D721Med (cell line): Measurements from ENCODE around the gene SNORC.

ENCODE experiments used
- DNase-seq: peaks from one replicate; pipeline ENCODE4 v3.0.0; 2011; ENCODE audit warnings: low spot score; ENCODE audit not compliant: insufficient read length
- FAIRE-seq: peaks from 2 replicates; lab custom pipeline; 2011; peaks lifted over from hg19 to GRCh38; lab: Jason Lieb, UNC
- TF ChIP-seq, protein P1 (sequence below): IDR thresholded peaks from 2 replicates; pipeline ENCODE4 v1.5.1; 2012; ENCODE audit warnings: mild to moderate bottlenecking, control low read depth; ENCODE audit not compliant: insufficient read depth; ENCODE audit errors: missing control alignments

The SNORC gene

GRCh38 chr2:232887171-232887850 is 17.2 kb downstream of the SNORC start:
- DNase-seq (no peak), FAIRE-seq (no peak)
- TF ChIP-seq, protein P1, sequence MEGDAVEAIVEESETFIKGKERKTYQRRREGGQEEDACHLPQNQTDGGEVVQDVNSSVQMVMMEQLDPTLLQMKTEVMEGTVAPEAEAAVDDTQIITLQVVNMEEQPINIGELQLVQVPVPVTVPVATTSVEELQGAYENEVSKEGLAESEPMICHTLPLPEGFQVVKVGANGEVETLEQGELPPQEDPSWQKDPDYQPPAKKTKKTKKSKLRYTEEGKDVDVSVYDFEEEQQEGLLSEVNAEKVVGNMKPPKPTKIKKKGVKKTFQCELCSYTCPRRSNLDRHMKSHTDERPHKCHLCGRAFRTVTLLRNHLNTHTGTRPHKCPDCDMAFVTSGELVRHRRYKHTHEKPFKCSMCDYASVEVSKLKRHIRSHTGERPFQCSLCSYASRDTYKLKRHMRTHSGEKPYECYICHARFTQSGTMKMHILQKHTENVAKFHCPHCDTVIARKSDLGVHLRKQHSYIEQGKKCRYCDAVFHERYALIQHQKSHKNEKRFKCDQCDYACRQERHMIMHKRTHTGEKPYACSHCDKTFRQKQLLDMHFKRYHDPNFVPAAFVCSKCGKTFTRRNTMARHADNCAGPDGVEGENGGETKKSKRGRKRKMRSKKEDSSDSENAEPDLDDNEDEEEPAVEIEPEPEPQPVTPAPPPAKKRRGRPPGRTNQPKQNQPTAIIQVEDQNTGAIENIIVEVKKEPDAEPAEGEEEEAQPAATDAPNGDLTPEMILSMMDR: no peak

- FAIRE-seq: no peak
- no peak for DNase-seq
- TF ChIP-seq, protein P1: no peak
Measured at GRCh38 chr2:232888099-232888836, 18.2 kb downstream of the SNORC start.

DNA sequence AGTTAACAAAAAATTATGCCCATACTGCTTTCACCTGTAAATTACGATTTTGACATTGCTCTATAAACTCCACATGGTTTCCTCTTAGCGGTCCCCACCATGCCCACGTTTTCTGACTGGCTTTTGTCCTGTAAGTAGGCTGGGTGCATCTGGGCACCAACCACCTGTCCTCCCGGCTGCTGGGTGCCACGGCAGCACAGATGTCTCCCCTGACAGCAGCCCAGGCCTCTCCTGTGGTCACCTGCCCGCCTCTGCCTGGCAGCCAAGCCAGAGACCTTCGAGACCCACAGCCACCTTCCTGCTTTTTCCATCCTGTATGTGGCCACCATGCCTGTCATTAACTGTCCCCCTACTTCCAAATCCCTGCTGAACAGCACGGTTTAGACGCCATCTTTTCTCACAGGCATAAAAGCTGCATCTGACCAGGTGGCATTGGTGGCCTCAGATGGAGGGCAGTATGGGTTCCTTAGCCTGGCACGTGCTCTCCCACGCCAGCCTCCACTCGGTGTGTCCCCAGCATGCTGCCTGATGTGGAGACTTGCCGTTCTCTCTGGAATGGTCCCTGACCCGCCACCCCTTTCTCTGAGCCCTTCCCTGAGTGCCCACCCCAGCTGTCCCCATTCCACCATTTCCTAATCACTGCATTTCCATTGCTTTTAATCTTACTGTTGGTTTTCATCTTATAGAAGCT is 18.9 kb downstream of the SNORC start:
- no peak for DNase-seq
- TF ChIP-seq, protein P1: no peak
- FAIRE-seq: no peak

DNA sequence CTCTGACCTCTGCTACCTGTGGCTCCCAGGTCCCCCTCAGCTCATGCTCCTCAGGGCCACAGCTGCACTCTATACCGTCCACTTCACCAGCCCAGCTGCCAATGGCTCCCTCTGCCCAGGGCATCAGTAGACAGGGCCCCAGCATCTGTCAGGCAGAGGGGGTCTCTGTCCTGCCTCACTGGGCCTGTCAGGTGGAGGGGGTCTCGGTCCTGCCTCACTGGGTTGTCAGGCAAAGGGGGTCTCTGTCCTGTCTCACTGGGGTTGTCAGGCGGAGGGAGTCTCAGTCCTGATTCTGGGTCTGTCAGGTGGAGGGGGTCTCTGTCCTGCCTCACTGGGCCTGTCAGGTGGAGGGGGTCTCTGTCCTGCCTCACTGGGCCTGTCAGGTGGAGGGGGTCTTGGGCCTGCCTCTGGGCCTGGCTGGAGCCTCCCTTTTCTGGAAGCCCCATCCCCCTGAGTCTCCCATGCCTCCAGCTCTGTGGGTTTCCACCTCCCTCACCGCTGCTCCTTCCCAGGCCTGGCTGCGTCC is 19.9 kb downstream of the SNORC start:
- FAIRE-seq (no peak), DNase-seq (no peak)
- TF ChIP-seq, protein P1: no peak

- no peak for FAIRE-seq
- TF ChIP-seq, protein P1: no peak
- DNase-seq: no peak
Measured at GRCh38 chr2:232890536-232890895, 20.5 kb downstream of the SNORC start.

DNA sequence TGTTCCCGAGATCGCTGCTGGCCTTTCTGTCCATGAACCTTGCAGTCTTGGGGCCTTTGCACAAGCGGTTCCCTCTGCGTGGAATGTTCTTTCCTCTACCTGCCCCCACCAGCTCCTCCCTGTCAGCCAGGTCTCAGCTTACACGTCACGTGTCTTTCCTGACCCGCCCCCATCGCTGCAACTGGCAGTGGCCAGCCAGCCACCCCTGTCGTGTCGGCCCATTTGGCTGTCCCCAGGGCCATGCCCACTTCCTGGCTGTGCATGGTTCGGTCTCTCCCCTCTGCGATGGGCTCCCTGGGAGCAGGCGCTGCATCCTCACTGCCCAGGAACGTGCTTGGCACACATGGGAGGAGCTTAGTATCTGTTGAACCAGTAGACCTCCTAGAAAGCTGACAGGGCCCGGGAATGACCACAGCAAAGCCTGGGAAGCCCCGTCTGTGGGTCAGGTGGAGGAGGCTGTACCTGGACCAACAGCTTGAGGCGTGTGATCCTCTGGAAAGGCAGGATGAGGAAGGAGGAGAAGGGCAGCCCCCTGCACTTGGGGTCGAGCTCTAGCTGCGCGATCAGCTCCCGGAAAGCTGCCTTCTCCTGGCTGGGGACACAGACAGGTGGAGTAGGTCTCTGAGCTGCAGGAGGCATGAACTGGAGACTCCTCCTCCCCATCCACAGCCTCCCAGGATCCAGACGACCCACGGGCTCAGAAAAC is 21.0 kb downstream of the SNORC start:
- no peak for DNase-seq
- no peak for FAIRE-seq
- TF ChIP-seq, protein P1: no peak
